Dermis blood vessel endothelial cell (primary cell): Measurements from ENCODE around the gene DCHS2. TPM values are rescaled to one million over a fixed set of nuclear protein-coding genes. Genes with fewer than 3 reads are reported as not detected.

Experiments
- DNase-seq: peaks from one replicate; pipeline ENCODE4 v3.0.0; 2010
- total RNA-seq: library from RNA; depleted of rRNA; stranded (reverse); fragments of >200 nt; gene quantifications from 2 replicates; pipeline ENCODE4 v1.2.3, GENCODE V29; 2014

Gene DCHS2
- total RNA-seq = 0.17 and 8.3 TPM in 2 replicates

DNA sequence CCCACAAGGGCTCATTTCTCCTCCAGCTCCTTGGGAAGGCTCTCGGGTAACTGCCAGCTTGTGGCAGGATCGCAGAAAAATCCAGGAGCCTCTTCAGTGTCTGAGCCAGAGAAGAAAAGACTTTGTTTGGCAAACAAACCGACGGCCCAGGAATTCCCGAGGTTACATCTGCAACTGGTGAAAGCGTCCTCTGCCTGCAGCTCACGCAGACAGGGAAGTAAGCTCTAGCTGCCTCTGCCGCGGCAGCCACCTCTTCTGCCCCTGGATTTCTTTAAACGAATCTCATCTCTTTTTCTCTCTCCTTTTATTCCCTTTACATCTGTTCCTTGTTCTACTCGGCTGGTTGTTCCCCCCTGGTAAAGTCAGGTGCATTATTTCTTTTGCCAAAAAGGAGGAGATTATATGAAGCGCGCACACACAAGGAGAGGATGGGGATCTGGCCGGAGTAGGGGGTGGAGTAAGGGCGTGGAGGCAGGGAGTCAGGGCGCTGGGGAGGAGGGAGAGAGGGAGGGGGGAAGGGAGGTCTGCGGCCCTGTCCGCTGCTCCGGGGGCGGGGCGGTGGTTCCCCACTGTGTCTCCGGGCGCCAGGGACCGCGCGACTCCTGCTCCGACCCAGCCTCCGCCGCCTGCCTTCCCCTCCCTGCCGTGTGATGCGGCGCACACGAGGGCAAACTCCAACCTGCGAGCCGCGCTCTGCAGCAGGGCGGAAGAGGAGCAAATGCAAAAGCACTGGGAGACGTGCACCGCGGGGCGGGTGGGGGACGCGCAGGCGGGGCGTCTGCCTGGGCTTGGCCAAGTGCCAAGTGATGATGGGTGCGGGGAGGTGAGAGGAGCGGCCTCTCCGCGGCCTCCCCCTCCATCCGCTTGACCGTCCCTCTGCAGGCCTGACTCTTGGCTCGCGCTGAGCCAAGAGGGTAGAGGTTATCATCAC is at the start of gene DCHS2:
TSS of gene DCHS2 (minus strand) at position 459 of the 931 bp plus-strand sequence. CDS start at position 15, 444 bp downstream.
- peak; percentile 1 for DNase-seq

DNA sequence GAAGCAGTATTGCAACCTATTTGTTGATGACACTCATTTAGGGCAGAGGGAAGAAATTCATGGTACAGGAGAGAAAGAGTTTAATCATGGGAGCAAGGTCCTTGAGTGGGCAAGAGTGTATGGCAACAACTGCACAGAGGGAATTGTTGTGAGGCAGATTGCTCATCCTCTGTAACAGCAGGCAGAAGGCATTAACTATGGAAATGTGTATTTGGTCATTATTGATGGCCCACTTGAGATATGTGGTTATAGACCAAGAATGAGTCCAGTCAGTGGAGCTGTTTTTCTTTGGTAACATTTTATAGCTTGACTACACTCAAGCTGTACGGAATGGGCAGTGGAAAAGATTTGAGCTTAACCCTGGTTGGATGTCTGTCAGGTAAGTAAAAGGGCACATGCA is 42.7 kb upstream of the DCHS2 start:
- DNase-seq = no peak

DNA sequence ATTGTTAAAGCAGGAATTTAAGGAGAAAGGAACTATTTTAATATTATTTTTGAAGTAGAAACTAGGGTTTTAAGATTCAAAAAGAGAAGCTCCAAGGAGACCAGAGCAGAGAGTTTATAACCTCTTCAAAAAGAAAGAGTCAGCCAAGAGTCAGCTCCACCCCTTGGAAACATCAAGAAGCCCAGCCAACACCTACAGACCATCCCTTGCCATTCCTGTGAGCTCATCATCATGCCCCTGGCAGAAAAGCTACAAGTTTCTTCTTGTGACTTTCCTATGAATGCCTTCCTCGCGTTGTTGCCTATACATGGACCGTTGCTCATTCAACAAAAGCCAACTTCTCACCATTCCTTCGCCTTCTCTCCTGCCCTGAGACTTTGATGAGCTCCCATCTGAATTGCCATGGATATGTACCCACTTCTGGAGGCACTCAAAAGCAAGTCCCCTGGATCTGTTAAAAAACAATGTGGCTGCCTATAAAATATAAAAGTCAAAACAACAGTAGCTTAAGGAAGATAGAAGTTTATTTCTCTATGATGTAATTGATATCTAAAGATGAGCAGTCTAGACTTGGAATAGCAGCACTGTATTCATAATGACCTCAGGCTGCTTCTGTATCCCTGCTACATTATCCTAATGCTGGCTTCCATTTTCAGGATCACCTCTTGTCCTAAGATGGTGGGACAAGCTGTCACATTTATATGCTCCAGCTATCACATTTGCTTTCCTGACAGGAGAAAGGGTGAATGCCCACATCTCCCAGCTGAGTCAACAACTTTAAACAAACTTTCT is 38.3 kb upstream of the DCHS2 start:
- no peak for DNase-seq

- no peak for DNase-seq
Observed at GRCh38 chr4:154528869-154529268, 37.3 kb upstream of the DCHS2 start.

DNA sequence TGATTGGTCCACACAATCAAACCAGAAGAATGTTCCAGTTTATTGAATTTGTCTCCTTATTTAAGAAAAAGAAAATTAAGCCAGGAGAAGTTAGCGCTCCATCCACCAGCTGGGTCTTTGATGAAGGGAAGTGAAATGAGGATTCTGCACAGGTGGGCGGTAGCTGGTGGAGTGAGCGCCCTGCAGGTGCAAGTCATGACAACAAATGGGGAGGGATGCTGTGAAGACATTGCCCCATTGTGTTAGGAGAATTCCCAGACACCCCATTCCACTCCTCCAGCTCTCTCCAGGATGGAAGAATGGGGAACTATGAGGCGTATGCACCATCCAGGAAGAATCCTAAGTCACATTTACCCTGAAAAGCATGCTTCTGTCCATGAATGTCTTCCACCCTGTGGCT is 35.7 kb upstream of the DCHS2 start:
- DNase-seq = no peak

- no peak for DNase-seq
Observed at GRCh38 chr4:154526151-154526550, 34.6 kb upstream of the DCHS2 start.

GRCh38 chr4:154521607-154522006 is 30.0 kb upstream of the DCHS2 start:
- DNase-seq = no peak

- DNase-seq = no peak
Observed at GRCh38 chr4:154519214-154519613, 27.6 kb upstream of the DCHS2 start.

DNA sequence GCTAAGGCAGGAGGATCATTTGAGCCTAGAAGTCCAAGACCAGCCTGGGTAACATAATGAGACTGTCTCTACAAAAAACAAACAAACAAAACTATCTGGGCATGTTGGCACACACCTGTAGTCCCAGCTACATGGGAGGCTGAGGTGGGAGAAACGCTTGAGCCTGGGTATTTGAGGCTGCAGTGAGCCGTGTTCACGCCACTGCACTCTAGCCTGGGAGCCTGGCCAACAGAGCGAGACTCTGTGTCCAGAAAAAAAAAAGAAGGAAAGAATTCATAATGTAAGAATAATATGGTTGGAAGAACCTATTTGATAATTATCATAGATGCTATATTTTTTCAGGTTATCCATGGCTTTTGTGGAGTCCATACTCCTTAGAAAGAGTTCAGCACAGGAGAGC is 26.0 kb upstream of the DCHS2 start:
- DNase-seq = no peak

GRCh38 chr4:154516318-154517029 is 24.9 kb upstream of the DCHS2 start:
- DNase-seq = no peak

DNA sequence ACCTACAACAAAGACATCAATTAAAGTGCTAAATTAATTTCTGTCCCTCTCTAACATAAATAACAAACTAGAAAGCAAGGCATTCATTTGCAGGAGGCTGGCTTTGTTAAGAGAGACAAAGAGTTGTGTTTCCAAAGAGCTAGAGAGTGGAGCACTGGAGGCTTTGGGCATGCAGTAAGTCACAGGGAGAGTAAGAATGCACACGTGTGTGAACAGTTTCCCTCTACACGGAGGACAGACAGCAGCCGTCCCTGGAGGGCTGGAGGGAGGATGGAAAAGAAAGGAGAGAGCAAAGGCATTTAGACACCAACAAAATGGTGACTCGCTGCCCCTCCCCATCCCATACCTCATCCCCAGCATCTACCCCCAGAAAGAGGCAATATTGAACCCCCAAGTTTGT is 20.4 kb upstream of the DCHS2 start:
- no peak for DNase-seq

GRCh38 chr4:154511548-154511947 is 19.9 kb upstream of the DCHS2 start:
- no peak for DNase-seq

- no peak for DNase-seq
Observed at GRCh38 chr4:154507156-154507555, 15.6 kb upstream of the DCHS2 start.

DNA sequence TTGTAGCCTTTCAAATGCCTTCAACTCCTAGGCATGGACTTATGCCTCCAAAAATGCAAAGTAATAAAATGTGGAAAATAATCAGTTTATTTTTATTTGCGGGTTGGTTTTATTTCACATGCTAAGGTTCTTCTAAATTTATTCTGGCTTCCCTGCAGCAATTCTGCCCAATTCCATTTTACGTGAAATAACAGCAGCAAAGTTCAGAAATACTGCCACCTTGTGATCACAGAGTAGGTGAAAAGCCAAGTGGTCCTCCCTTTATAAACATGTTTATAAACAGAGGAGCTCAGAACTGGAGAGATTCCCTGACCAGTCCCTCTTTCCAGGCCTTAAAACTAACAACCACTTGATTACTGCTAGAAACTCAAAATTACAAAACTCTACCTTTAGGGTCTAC is 14.7 kb upstream of the DCHS2 start:
- peak; percentile 48 for DNase-seq

GRCh38 chr4:154503598-154503997 is 12.0 kb upstream of the DCHS2 start:
- DNase-seq = peak; percentile 34

GRCh38 chr4:154502111-154502510 is 10.5 kb upstream of the DCHS2 start:
- DNase-seq = no peak

- no peak for DNase-seq
Observed at GRCh38 chr4:154497889-154498288, 6.3 kb upstream of the DCHS2 start.

DNA sequence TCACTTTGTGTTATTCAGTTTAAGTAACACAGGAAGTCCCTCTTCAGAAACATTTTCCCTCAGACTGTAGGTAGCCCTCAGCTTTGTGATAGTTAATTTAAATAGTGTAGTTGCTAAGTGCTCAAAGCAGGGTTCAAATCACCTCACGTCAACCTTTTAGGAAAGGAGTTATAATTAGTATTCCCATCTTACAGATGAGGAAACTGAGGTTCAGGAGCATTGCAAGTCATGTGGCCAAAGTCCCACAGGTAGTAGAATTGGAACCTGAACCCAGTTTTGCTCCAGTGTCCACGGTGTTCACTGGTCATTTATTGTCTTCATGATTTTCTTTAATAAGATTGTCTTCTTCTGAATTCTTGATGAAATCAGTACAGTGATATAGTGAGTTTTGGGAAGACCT is 4.3 kb upstream of the DCHS2 start:
- DNase-seq = no peak

DNA sequence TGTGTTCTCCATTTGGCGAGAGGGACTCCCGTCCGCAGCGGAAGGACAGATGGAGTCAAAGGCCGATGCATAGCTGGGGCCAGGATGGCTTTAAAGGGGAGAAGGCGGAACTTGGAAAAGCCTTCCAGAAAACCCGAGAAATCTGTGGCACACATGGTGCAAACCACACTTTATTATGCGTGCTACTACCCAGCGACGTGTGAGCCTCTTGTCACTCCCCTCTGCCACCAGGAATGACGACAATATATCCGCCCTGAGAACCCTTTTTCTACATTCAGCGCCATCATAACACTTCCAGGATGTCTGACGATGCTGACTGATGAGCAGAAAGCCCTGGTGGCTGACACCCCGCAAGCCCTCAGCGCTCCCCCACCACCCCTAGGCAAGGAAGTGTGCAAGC is 689 bp upstream of the DCHS2 start:
- no peak for DNase-seq

- no peak for DNase-seq
Observed at GRCh38 chr4:154490583-154491340, 837 bp downstream of the DCHS2 start.

DNA sequence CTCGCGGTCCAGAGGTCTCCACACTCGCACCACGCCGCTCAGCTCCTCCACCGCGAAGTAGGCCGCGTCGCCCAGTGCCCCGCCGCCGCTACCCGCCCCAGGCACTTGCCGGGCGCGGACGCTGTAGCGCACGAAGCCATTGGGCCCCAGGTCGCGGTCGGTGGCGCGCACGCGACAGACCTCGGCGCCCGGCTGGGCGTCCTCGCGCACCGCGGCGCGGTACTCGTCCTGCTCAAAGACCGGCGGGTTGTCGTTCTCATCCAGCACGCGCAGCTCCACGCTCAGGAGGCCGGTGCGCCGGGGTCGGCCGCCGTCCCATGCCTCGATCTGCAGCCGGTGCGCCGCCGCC is 1.4 kb downstream of the DCHS2 start:
- DNase-seq = no peak

DNA sequence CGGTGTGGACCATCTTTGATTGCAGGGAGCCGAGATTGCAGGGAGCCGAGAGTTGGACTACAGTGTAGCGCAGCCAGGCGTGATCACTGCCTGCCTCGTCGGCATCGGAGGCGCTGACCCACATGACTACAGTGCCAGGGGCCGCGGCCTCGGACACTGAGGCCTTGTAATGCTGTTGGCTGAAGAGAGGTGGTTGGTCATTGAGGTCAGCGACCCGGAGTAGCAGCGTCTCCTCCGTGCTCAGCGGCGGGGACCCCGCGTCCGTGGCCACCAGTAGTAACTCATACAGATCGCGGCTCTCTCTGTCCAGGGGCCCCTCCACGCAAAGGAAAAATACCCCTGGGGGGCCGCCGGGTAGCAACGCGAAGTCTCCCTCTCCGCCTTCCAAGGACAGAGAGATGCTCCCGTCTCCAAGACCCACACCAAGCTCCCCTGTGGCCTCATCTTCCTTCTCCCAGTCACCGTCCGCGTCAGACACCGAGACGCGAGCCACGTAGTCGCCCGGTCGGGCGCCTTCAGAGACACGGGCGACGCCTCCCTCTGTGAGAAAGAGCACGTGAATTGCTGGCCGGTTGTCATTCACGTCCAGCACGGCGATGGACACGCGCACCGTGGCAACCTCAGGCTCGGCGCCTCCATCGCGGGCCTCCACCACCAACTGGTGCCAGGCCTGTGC is 1.9 kb downstream of the DCHS2 start:
- no peak for DNase-seq
